Colonic mucosa (tissue), 4 donors: Measurements from ENCODE around the gene AGFG2. TPM values are rescaled to one million over a fixed set of nuclear protein-coding genes. Genes with fewer than 3 reads are reported as not detected.
"Not testable (repeated sequence)": the region's sequence is repeated elsewhere in the genome, so short reads cannot be mapped to it uniquely, and the experiment has no call there.

Source experiments
- DNase-seq: peaks from one replicate; pipeline ENCODE4 v3.0.0-alpha.2; 2020
- H3K27ac ChIP-seq: fragments of 200-600 bp; one replicate; pipeline ENCODE4 v1.8.0; 2021
- H3K27me3 ChIP-seq: fragments of 200-600 bp; one replicate; pipeline ENCODE4 v1.8.0; 2021
- H3K36me3 ChIP-seq: fragments of 200-600 bp; one replicate; pipeline ENCODE4 v1.8.0; 2021
- H3K4me1 ChIP-seq: fragments of 200-600 bp; one replicate; pipeline ENCODE4 v1.8.0; 2021; ENCODE audit warnings: mild to moderate bottlenecking
- H3K4me3 ChIP-seq: fragments of 200-600 bp; one replicate; pipeline ENCODE4 v1.8.0; 2021
- H3K9ac ChIP-seq, 2 donors: one replicate each; pipeline ENCODE4 v1.7.0; 2013; ENCODE audit warnings: control low read depth in 2 of 2, low read depth in 2 of 2, low read length in 2 of 2
- H3K9me3 ChIP-seq: fragments of 200-600 bp; one replicate; pipeline ENCODE4 v1.8.0; 2021
- CTCF ChIP-seq: fragments of 200-600 bp; IDR thresholded peaks from one replicate; pipeline ENCODE4 v1.8.0; 2022; ENCODE audit warnings: antibody characterized with exemption, mild to moderate bottlenecking
- intact Hi-C: fragments of 100-400 bp; cut with DNase I; formaldehyde crosslinking; loops from one replicate; pipeline ENCODE4 v1.14.1; 2022
- total RNA-seq, 2 donors: library from RNA; stranded (reverse); fragmentation: NEBNext Ultra II Directional in 1 of 2; extraction: Animal tissue kit (Norgen Biotek cat#: 25700) in 1 of 2; gene quantifications; one replicate each; pipeline ENCODE4 v1.2.1, GENCODE V29; 2021
- donor health status: healthy.
- donor health status: DM: no; HTN: no; CAD: no.
- donor health status: DM: no; HTN: no; CAD: no.

AGFG2 gene
- total RNA-seq, 2 donors from 2014 or later = 81.3 to 97.4 TPM

GRCh38 chr7:100546926-100547800, 8.2 kb downstream of the AGFG2 start:
- intact Hi-C loops = no loop called here
- DNase-seq = no peak
- peaks cover 4% of the 10 kb centered on the region for H3K36me3 ChIP-seq
- TF ChIP-seq CTCF = no peak
- H3K27ac ChIP-seq = peak overlapping the region; percentile 89
- peaks cover 21% of the 10 kb centered on the region for H3K4me1 ChIP-seq
- H3K4me3 ChIP-seq = no peak overlapping the region
- peak overlapping the region; percentile 3 to 73 for H3K9ac ChIP-seq
- no peaks in the 10 kb centered on the region for H3K27me3 ChIP-seq
- H3K9me3 ChIP-seq = no peaks in the 10 kb centered on the region

GRCh38 chr7:100547872-100548271, 8.9 kb downstream of the AGFG2 start:
- peak overlapping the region in 1 of 2 donors; percentile 73 for H3K9ac ChIP-seq
- no peak for TF ChIP-seq CTCF
- DNase-seq = no peak

GRCh38 chr7:100548446-100548845, 9.4 kb downstream of the AGFG2 start:
- H3K27ac ChIP-seq, H3K9me3 ChIP-seq, intact Hi-C loops, DNase-seq, H3K36me3 ChIP-seq, H3K4me3 ChIP-seq, H3K27me3 ChIP-seq: not testable (repeated sequence)
- H3K9ac ChIP-seq = peak overlapping the region in 1 of 2 donors; percentile 73
- H3K4me1 ChIP-seq = peaks cover 21% of the 10 kb centered on the region

More at GRCh38 chr7:100547872-100548271, 8.9 kb downstream of the AGFG2 start:
- intact Hi-C loops = no loop called here
- no peaks in the 10 kb centered on the region for H3K9me3 ChIP-seq
- peak overlapping the region; percentile 89 for H3K27ac ChIP-seq
- no peak overlapping the region for H3K4me3 ChIP-seq
- peaks cover 4% of the 10 kb centered on the region for H3K36me3 ChIP-seq
- no peaks in the 10 kb centered on the region for H3K27me3 ChIP-seq
- H3K4me1 ChIP-seq = peaks cover 21% of the 10 kb centered on the region

- intact Hi-C loops = no loop called here
- no peak overlapping the region for H3K9ac ChIP-seq
- no peak for DNase-seq
- no peak overlapping the region for H3K27ac ChIP-seq
- H3K27me3 ChIP-seq = no peaks in the 10 kb centered on the region
- no peak overlapping the region for H3K4me3 ChIP-seq
- peaks cover 4% of the 10 kb centered on the region for H3K4me1 ChIP-seq
- no peaks in the 10 kb centered on the region for H3K9me3 ChIP-seq
- H3K36me3 ChIP-seq = peaks cover 4% of the 10 kb centered on the region
- TF ChIP-seq CTCF = no peak
Measured at GRCh38 chr7:100552532-100552931, 13.5 kb downstream of the AGFG2 start.

- Histone ChIP-seq H3K4me3 (no peak overlapping the region), H3K36me3 (peaks cover 4% of the 10 kb centered on the region), H3K9ac (no peak overlapping the region), H3K27ac (no peak overlapping the region), H3K27me3 (no peaks in the 10 kb centered on the region), H3K4me1 (no peaks in the 10 kb centered on the region), H3K9me3 (no peaks in the 10 kb centered on the region)
- no peak for TF ChIP-seq CTCF
- intact Hi-C loops = no loop called here
- no peak for DNase-seq
Measured at GRCh38 chr7:100553032-100553431, 14.0 kb downstream of the AGFG2 start.

- no peak overlapping the region for H3K27ac ChIP-seq
- no peaks in the 10 kb centered on the region for H3K4me1 ChIP-seq
- no peak overlapping the region for H3K9ac ChIP-seq
- H3K9me3 ChIP-seq = no peaks in the 10 kb centered on the region
- intact Hi-C loops = no loop called here
- no peaks in the 10 kb centered on the region for H3K27me3 ChIP-seq
- H3K36me3 ChIP-seq = no peaks in the 10 kb centered on the region
- TF ChIP-seq CTCF = no peak
- DNase-seq = no peak
- no peak overlapping the region for H3K4me3 ChIP-seq
Measured at GRCh38 chr7:100555701-100556100, 16.7 kb downstream of the AGFG2 start.
